Measurements from ENCODE around the gene MAVS.

Gene MAVS

GRCh38 chr20:3916364-3916763 lies 69.7 kb downstream of the MAVS start:
- DNase-seq: no peak

GRCh38 chr20:3919352-3919751 lies 72.7 kb downstream of the MAVS start:
- no peak for DNase-seq

GRCh38 chr20:3922223-3922982 lies 75.8 kb downstream of the MAVS start:
- no peak for DNase-seq

GRCh38 chr20:3922983-3923339 lies 76.3 kb downstream of the MAVS start:
- DNase-seq: no peak

GRCh38 chr20:3923818-3924217 lies 77.2 kb downstream of the MAVS start:
- no peak for DNase-seq

- no peak for DNase-seq
These were observed 77.9 kb downstream of the MAVS start for GRCh38 chr20:3924304-3925112.

GRCh38 chr20:3925113-3925695 lies 78.6 kb downstream of the MAVS start:
- DNase-seq: no peak

All from NCI-H2081 treated with DMSO at 0.1 percent for 48 hours (cell line).